Cardiac muscle cell (in vitro differentiated cells and primary cell): ENCODE data around the gene FMO1. TPM values are rescaled to one million over a fixed set of nuclear protein-coding genes. Genes with fewer than 3 reads are reported as not detected.
A peak's percentile ranks its signal among the peaks of the same experiment; 100 is the strongest.
"Not testable (repeated sequence)": the region's sequence is repeated elsewhere in the genome, so short reads cannot be mapped to it uniquely, and the experiment has no call there.

Experiments
- DNase-seq, 2 donors: peaks; one replicate each; pipeline versions ENCODE4 v3.0.0 to v3.0.0-alpha.2; 2010 to 2017; ENCODE audit warnings: low read depth in 1 of 2, low spot score in 1 of 2
- H3K27ac ChIP-seq: fragments of 200-600 bp; sonication (generic); 2 replicates; pipeline ENCODE4 v1.5.1; 2016
- H3K27me3 ChIP-seq: fragments of 200-600 bp; sonication (generic); 2 replicates; pipeline ENCODE4 v1.6.0; 2016; ENCODE audit warnings: control low read depth
- H3K36me3 ChIP-seq: fragments of 200-600 bp; sonication (generic); 2 replicates; pipeline ENCODE4 v1.5.1; 2016; ENCODE audit warnings: control low read depth
- H3K4me1 ChIP-seq: fragments of 200-600 bp; sonication (generic); 2 replicates; pipeline ENCODE4 v1.8.1; 2017; ENCODE audit warnings: low read depth, mild to moderate bottlenecking, mixed run types
- H3K4me3 ChIP-seq: fragments of 200-600 bp; sonication (generic); 2 replicates; pipeline ENCODE4 v1.5.1; 2016; ENCODE audit warnings: mild to moderate bottlenecking
- H3K9me3 ChIP-seq: fragments of 200-600 bp; sonication (generic); 2 replicates; pipeline ENCODE4 v1.5.1; 2017; ENCODE audit warnings: low read depth, mild to moderate bottlenecking, control low read depth
- CTCF ChIP-seq: IDR thresholded peaks from 2 replicates; pipeline ENCODE4 v1.5.1; 2012; ENCODE audit warnings: low read depth, mild to moderate bottlenecking, low read length
- polyA plus RNA-seq: library from polyadenylated mRNA; unstranded; fragments of >200 nt; fragmentation: Nextera tagmentation; extraction: Ambion mirVana; gene quantifications from 2 replicates; pipeline ENCODE4 v1.2.1, GENCODE V29; 2016
- total RNA-seq: library from RNA; depleted of rRNA; stranded (reverse); fragments of >200 nt; gene quantifications from 2 replicates; pipeline ENCODE4 v1.2.3, GENCODE V29; 2016

The FMO1 gene
- total and polyA plus RNA-seq, 2 experiments from 2014 or later = 0.06 TPM; not detected in 1

DNA sequence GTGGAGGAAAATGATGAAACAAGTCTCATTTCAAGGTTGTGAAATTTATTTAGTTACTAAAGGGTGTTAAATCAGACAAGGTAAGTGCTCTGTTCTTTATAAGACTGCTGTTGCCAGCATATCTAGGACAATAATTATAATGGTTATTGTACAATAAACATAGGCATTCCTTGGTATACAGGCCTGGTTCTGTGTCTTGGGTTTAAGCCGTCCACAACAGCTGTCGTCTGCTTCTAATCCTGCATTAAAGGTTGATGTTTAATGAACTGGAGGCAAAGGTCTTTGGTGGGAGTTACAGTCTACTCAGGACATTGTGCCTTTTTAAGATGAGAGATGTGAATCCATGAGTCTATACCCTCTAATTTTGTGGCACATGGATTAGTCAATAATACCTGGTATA, 42.3 kb downstream of the FMO1 start:
- Histone ChIP-seq H3K9me3 (no peaks in the 10 kb centered on the region), H3K27ac (no peak overlapping the region), H3K4me3 (no peak overlapping the region), H3K36me3 (no peaks in the 10 kb centered on the region), H3K27me3 (no peaks in the 10 kb centered on the region), H3K4me1 (no peaks in the 10 kb centered on the region)
- TF ChIP-seq CTCF = no peak
- no peak for DNase-seq

DNA sequence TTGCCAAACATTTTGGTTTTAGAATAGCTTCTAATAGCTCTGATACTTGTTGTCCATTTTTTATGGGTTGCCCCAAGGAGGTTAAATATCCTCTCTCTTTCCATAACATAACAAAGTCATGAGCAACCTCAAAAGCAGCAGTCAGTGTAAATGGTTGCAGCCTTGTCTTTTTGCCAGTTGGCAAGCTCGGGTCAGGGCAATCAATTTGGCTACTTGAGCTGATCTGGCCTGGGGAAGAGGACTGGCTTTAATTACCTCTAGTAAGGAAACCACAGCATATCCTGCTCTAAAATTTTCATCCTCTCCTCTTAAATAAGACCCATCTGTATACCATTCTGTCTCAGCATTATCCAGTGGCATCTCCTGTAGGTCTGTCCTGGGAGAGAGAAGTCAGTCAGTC, 44.5 kb downstream of the FMO1 start:
- Histone ChIP-seq H3K4me1 (no peaks in the 10 kb centered on the region), H3K9me3 (no peaks in the 10 kb centered on the region), H3K36me3 (no peaks in the 10 kb centered on the region), H3K27ac (no peak overlapping the region), H3K27me3 (no peaks in the 10 kb centered on the region), H3K4me3 (no peak overlapping the region)
- peak in 1 of 2 donors; percentile 14 for DNase-seq
- no peak for TF ChIP-seq CTCF

DNA sequence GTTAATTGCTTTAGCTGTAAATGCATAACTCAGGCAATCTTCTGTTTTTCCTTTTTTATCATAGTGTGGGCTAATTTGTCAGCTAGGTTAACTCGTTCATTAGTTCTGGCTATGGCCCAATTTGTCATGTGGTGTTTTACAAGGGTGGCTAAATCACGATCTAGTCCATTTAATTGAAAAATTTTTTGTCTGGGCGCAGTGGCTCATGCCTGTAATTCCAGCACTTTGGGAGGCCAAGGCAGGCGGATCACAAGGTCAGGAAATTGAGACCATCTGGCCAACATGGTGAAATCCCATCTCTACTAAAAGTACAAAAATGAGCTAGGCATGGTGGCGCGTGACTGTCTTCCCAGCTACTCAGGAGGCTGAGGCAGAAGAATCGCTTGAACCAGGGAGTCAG, 47.1 kb downstream of the FMO1 start:
- not testable (repeated sequence) for H3K27me3 ChIP-seq, H3K27ac ChIP-seq, H3K9me3 ChIP-seq, H3K4me1 ChIP-seq, H3K4me3 ChIP-seq, DNase-seq, H3K36me3 ChIP-seq

DNA sequence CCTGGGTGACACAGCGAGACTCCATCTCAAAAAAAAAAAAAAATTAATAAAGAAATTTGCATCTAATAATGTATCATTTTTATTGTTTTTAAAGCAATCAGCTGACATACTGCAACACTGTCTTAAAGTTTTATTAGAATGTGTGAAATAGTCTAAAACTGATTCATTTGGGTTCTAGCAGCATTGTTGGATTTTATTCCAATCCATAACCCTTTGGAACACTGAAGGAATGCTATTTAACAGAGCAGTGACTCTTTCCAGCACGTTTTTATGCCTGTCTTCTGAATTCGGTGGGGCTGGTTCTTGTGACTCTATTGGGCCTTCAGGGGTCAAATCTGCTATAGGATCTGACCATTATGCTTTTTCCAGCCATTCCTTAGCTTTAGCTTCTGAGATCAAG, 47.5 kb downstream of the FMO1 start:
- Histone ChIP-seq H3K4me3 (no peak overlapping the region), H3K9me3 (no peaks in the 10 kb centered on the region), H3K36me3 (no peaks in the 10 kb centered on the region), H3K4me1 (no peaks in the 10 kb centered on the region), H3K27ac (no peak overlapping the region), H3K27me3 (no peaks in the 10 kb centered on the region)
- no peak for TF ChIP-seq CTCF
- no peak for DNase-seq

DNA sequence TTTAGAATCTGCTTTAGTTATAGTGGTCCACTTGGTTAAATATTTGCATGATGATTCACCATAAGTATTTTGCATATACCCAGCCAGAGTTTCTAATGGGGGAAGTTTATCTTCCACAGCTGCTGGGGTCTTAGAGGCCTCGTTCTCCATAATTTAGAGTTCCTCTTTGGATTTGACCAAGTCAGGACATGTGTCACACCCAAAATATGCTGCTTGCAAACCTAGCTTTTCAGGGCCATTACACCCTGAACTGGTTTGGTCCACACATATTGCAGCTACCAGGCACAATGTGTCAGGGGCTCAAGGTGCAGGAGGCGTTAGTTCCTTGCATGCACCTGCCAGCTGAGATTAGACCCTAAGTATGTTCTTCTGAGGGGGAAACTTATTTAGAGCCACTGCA, 48.6 kb downstream of the FMO1 start:
- no peaks in the 10 kb centered on the region for H3K9me3 ChIP-seq
- no peak for TF ChIP-seq CTCF
- no peaks in the 10 kb centered on the region for H3K36me3 ChIP-seq
- no peaks in the 10 kb centered on the region for H3K4me1 ChIP-seq
- DNase-seq = no peak
- H3K27me3 ChIP-seq = no peaks in the 10 kb centered on the region
- no peak overlapping the region for H3K4me3 ChIP-seq
- H3K27ac ChIP-seq = no peak overlapping the region

GRCh38 chr1:171298696-171299095, 50.4 kb downstream of the FMO1 start:
- Histone ChIP-seq H3K27me3 (no peaks in the 10 kb centered on the region), H3K27ac (no peak overlapping the region), H3K4me1 (no peaks in the 10 kb centered on the region), H3K9me3 (no peaks in the 10 kb centered on the region), H3K4me3 (no peak overlapping the region), H3K36me3 (no peaks in the 10 kb centered on the region)
- DNase-seq = no peak
- no peak for TF ChIP-seq CTCF
